GM23338 (cell line): Measurements from ENCODE around the gene RAB3GAP2. TPM values are rescaled to one million over a fixed set of nuclear protein-coding genes. Genes with fewer than 3 reads are reported as not detected.
A peak's percentile ranks its signal among the peaks of the same experiment; 100 is the strongest.

Experiments
- ATAC-seq: fragments of 200-7000 bp; cut with Tn5 transposase; 3 replicates; pipeline ENCODE4 v1.9.1; 2020
- DNase-seq: peaks from one replicate; pipeline ENCODE4 v3.0.0-alpha.2; 2015; ENCODE audit warnings: low spot score
- H2AFZ ChIP-seq: fragments of 200-600 bp; sonication (generic); 2 replicates; pipeline ENCODE4 v1.8.0; 2016; ENCODE audit warnings: antibody characterized with exemption, mild to moderate bottlenecking, moderate library complexity
- H3F3A ChIP-seq: fragments of 200-600 bp; sonication (generic); replicated peaks from 2 replicates; pipeline ENCODE4 v1.8.0; 2017; ENCODE audit warnings: antibody characterized with exemption, mixed run types, low read depth
- H3K27ac ChIP-seq: fragments of 200-600 bp; sonication (generic); 2 replicates; pipeline ENCODE4 v1.6.1; 2016; ENCODE audit warnings: low read depth
- H3K27me3 ChIP-seq: fragments of 200-600 bp; sonication (generic); 2 replicates; pipeline ENCODE4 v1.8.0; 2016; ENCODE audit warnings: mild to moderate bottlenecking, mixed run types, moderate library complexity; ENCODE audit not compliant: insufficient read depth
- H3K36me3 ChIP-seq: fragments of 200-600 bp; sonication (generic); 2 replicates; pipeline ENCODE4 v1.8.0; 2016; ENCODE audit warnings: mild to moderate bottlenecking; ENCODE audit not compliant: insufficient read depth
- H3K4me1 ChIP-seq: fragments of 200-600 bp; sonication (generic); 2 replicates; pipeline ENCODE4 v1.8.0; 2016; ENCODE audit warnings: mild to moderate bottlenecking, moderate library complexity; ENCODE audit not compliant: insufficient read depth
- H3K4me2 ChIP-seq: fragments of 200-600 bp; sonication (generic); 2 replicates; pipeline ENCODE4 v1.7.1; 2017; ENCODE audit warnings: mixed run types
- H3K4me3 ChIP-seq: fragments of 200-600 bp; sonication (generic); 2 replicates; pipeline ENCODE4 v1.6.1; 2016; ENCODE audit warnings: mixed run types
- H3K79me2 ChIP-seq: fragments of 200-600 bp; sonication (generic); replicated peaks from 2 replicates; pipeline ENCODE4 v1.8.0; 2017; ENCODE audit warnings: mild to moderate bottlenecking; ENCODE audit not compliant: insufficient read depth
- H3K9me2 ChIP-seq: fragments of 200-600 bp; sonication (generic); 2 replicates; pipeline ENCODE4 v1.8.0; 2017; ENCODE audit not compliant: insufficient read depth
- H4K20me1 ChIP-seq: fragments of 200-600 bp; sonication (generic); replicated peaks from 2 replicates; pipeline ENCODE4 v1.8.0; 2017; ENCODE audit warnings: mild to moderate bottlenecking; ENCODE audit not compliant: insufficient read depth
- H3K27ac Mint-ChIP-seq: 2 replicates; pipeline ENCODE4 v1.8.0; 2020; ENCODE audit warnings: inconsistent platforms, mild to moderate bottlenecking, moderate library complexity, mixed read lengths
- H3K27me3 Mint-ChIP-seq: 3 replicates; pipeline ENCODE4 v1.8.0; 2022; ENCODE audit warnings: low read depth, mild to moderate bottlenecking, moderate library complexity, mixed read lengths, inconsistent platforms; ENCODE audit not compliant: insufficient read depth, poor library complexity
- H3K36me3 Mint-ChIP-seq: 3 replicates; pipeline ENCODE4 v1.8.0; 2021; ENCODE audit warnings: low read depth, mild to moderate bottlenecking, inconsistent platforms, moderate library complexity, mixed read lengths
- H3K4me1 Mint-ChIP-seq: 3 replicates; pipeline ENCODE4 v1.8.0; 2020; ENCODE audit warnings: mild to moderate bottlenecking, inconsistent platforms, mixed read lengths
- H3K4me3 Mint-ChIP-seq: 3 replicates; pipeline ENCODE4 v1.8.0; 2021; ENCODE audit warnings: moderate library complexity, mild to moderate bottlenecking, inconsistent platforms, mixed read lengths
- H3K9me3 Mint-ChIP-seq: 3 replicates; pipeline ENCODE4 v1.8.0; 2020; ENCODE audit warnings: moderate library complexity, mild to moderate bottlenecking, inconsistent platforms, mixed read lengths
- CREB1 ChIP-seq: fragments of 250-450 bp; sonication (Bioruptor Pico); IDR thresholded peaks from 2 replicates; pipeline ENCODE4 v1.5.0; 2020; ENCODE audit warnings: low read depth, mild to moderate bottlenecking, moderate library complexity
- CTCF ChIP-seq, 2 experiments: fragments of 200-600 bp in 1 of 2; sonication (generic) in 1 of 2; conservative IDR thresholded peaks; 2 replicates each; pipeline versions ENCODE4 v1.5.1 to v1.6.1; 2016 to 2017; ENCODE audit warnings: antibody characterized with exemption in 2 of 2, low read depth in 2 of 2, mild to moderate bottlenecking in 2 of 2, moderate library complexity in 1 of 2
- EZH2 ChIP-seq: fragments of 200-600 bp; sonication (generic); IDR thresholded peaks from one replicate; pipeline ENCODE4 v1.8.0; 2017; ENCODE audit warnings: antibody characterized with exemption, mild to moderate bottlenecking, low read depth; ENCODE audit not compliant: unreplicated experiment
- EZH2phosphoT487 ChIP-seq: fragments of 200-600 bp; sonication (generic); IDR thresholded peaks from one replicate; pipeline ENCODE4 v1.8.1; 2018; ENCODE audit warnings: antibody characterized with exemption; ENCODE audit not compliant: unreplicated experiment
- JUNB ChIP-seq: IDR thresholded peaks from one replicate; pipeline ENCODE4 v1.6.1; 2016; ENCODE audit warnings: antibody characterized with exemption; ENCODE audit not compliant: unreplicated experiment
- NANOG ChIP-seq: IDR thresholded peaks from 2 replicates; pipeline ENCODE4 v1.6.1; 2016; ENCODE audit warnings: antibody characterized with exemption, borderline replicate concordance
- POLR2AphosphoS5 ChIP-seq: IDR thresholded peaks from 2 replicates; pipeline ENCODE4 v1.6.1; 2016; ENCODE audit warnings: antibody characterized with exemption, low read depth
- REST ChIP-seq: IDR thresholded peaks from one replicate; pipeline ENCODE4 v1.6.1; 2018; ENCODE audit warnings: antibody characterized with exemption; ENCODE audit not compliant: unreplicated experiment
- STAT1 ChIP-seq: IDR thresholded peaks from one replicate; pipeline ENCODE4 v1.6.1; 2016; ENCODE audit warnings: antibody characterized with exemption; ENCODE audit not compliant: unreplicated experiment
- ZNF114 ChIP-seq: fragments of 250-450 bp; sonication (Bioruptor Pico); IDR thresholded peaks from 2 replicates; pipeline ENCODE4 v1.5.0; 2020; ENCODE audit warnings: mild to moderate bottlenecking, moderate library complexity
- ZNF331 ChIP-seq: fragments of 250-450 bp; sonication (Bioruptor Pico); IDR thresholded peaks from 2 replicates; pipeline ENCODE4 v1.5.0; 2020; ENCODE audit warnings: low read depth, mild to moderate bottlenecking, moderate library complexity
- polyA plus RNA-seq: library from polyadenylated mRNA; unstranded; fragments of >200 nt; fragmentation: Nextera tagmentation; extraction: Ambion mirVana; gene quantifications from 2 replicates; pipeline ENCODE4 v1.2.1, GENCODE V29; 2016
- total RNA-seq: library from RNA; depleted of rRNA; stranded (reverse); fragments of >200 nt; shearing (Covaris generic); gene quantifications from 2 replicates; pipeline ENCODE4 v1.2.3, GENCODE V29; 2014
- TF ChIP-seq, protein P1 (sequence below): IDR thresholded peaks from 2 replicates; pipeline ENCODE4 v1.6.1; 2016; ENCODE audit warnings: antibody characterized with exemption
- TF ChIP-seq, protein P2 (sequence below): fragments of 250-450 bp; sonication (Bioruptor Pico); IDR thresholded peaks from 2 replicates; pipeline ENCODE4 v1.5.0; 2020; ENCODE audit warnings: mild to moderate bottlenecking, moderate library complexity

Gene RAB3GAP2
- total and polyA plus RNA-seq, 2 experiments from 2014 or later = 19.4 to 44.6 TPM

DNA sequence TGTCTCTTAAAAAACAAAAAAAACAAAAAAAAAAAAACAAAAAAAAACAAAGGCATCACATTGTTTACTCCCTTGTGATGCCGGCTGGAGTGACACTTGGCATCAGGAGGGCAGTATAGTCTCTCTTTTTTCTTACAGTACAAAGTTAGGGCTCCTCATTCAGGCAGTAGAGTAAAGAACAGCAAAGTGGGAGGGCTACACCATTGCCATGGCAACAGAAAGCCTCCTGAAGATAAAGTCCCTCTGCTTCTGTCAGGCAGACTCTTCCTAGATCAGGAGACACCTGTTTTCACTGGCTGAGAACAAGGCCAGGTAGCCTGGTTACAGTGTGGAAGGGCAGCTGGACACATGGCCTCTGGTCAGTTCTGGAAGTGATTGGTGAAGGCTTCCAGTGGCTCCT, 41.3 kb upstream of the RAB3GAP2 start:
- no peak overlapping the region for H3K4me3 Mint-ChIP-seq
- no peaks in the 10 kb centered on the region for H3K36me3 Mint-ChIP-seq
- ATAC-seq = peak; percentile 66

More for the DNA sequence above, 41.3 kb upstream of the RAB3GAP2 start:
- Histone ChIP-seq H3K79me2 (no peaks in the 10 kb centered on the region), H2AFZ (peak overlapping the region; percentile 32; the same call in 1 of the 2 replicates), H3K27ac (no peak overlapping the region), H3F3A (no peaks in the 10 kb centered on the region), H4K20me1 (no peaks in the 10 kb centered on the region), H3K9me2 (peaks cover 20% of the 10 kb centered on the region; the same call in 1 of the 2 replicates), H3K36me3 (no peaks in the 10 kb centered on the region), H3K4me1 (no peaks in the 10 kb centered on the region), H3K27me3 (no peaks in the 10 kb centered on the region), H3K4me2 (no peak overlapping the region), H3K4me3 (no peak overlapping the region)
- Mint-ChIP-seq H3K27me3 (no peaks in the 10 kb centered on the region), H3K27ac (no peak overlapping the region; the same call in 1 of the 2 replicates), H3K9me3 (no peaks in the 10 kb centered on the region; the same call in 1 of the 3 replicates), H3K4me1 (peaks cover 5% of the 10 kb centered on the region; the same call in 1 of the 3 replicates)
- DNase-seq = peak; percentile 47
- TF ChIP-seq, protein P1, sequence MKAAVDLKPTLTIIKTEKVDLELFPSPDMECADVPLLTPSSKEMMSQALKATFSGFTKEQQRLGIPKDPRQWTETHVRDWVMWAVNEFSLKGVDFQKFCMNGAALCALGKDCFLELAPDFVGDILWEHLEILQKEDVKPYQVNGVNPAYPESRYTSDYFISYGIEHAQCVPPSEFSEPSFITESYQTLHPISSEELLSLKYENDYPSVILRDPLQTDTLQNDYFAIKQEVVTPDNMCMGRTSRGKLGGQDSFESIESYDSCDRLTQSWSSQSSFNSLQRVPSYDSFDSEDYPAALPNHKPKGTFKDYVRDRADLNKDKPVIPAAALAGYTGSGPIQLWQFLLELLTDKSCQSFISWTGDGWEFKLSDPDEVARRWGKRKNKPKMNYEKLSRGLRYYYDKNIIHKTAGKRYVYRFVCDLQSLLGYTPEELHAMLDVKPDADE = no peak
- TF ChIP-seq STAT1 (no peak), POLR2AphosphoS5 (no peak), JUNB (no peak), NANOG (no peak), ZNF331 (CRISPR knock-in tag) (no peak), REST (no peak), EZH2phosphoT487 (no peak), EZH2 (no peak), CTCF (conservative IDR thresholded peaks at IDR 0.05; ENCODE audit: low read depth in 2 of 2) (no peak), ZNF114 (CRISPR knock-in tag) (no peak), CREB1 (CRISPR knock-in tag) (no peak)
- TF ChIP-seq, protein P2, sequence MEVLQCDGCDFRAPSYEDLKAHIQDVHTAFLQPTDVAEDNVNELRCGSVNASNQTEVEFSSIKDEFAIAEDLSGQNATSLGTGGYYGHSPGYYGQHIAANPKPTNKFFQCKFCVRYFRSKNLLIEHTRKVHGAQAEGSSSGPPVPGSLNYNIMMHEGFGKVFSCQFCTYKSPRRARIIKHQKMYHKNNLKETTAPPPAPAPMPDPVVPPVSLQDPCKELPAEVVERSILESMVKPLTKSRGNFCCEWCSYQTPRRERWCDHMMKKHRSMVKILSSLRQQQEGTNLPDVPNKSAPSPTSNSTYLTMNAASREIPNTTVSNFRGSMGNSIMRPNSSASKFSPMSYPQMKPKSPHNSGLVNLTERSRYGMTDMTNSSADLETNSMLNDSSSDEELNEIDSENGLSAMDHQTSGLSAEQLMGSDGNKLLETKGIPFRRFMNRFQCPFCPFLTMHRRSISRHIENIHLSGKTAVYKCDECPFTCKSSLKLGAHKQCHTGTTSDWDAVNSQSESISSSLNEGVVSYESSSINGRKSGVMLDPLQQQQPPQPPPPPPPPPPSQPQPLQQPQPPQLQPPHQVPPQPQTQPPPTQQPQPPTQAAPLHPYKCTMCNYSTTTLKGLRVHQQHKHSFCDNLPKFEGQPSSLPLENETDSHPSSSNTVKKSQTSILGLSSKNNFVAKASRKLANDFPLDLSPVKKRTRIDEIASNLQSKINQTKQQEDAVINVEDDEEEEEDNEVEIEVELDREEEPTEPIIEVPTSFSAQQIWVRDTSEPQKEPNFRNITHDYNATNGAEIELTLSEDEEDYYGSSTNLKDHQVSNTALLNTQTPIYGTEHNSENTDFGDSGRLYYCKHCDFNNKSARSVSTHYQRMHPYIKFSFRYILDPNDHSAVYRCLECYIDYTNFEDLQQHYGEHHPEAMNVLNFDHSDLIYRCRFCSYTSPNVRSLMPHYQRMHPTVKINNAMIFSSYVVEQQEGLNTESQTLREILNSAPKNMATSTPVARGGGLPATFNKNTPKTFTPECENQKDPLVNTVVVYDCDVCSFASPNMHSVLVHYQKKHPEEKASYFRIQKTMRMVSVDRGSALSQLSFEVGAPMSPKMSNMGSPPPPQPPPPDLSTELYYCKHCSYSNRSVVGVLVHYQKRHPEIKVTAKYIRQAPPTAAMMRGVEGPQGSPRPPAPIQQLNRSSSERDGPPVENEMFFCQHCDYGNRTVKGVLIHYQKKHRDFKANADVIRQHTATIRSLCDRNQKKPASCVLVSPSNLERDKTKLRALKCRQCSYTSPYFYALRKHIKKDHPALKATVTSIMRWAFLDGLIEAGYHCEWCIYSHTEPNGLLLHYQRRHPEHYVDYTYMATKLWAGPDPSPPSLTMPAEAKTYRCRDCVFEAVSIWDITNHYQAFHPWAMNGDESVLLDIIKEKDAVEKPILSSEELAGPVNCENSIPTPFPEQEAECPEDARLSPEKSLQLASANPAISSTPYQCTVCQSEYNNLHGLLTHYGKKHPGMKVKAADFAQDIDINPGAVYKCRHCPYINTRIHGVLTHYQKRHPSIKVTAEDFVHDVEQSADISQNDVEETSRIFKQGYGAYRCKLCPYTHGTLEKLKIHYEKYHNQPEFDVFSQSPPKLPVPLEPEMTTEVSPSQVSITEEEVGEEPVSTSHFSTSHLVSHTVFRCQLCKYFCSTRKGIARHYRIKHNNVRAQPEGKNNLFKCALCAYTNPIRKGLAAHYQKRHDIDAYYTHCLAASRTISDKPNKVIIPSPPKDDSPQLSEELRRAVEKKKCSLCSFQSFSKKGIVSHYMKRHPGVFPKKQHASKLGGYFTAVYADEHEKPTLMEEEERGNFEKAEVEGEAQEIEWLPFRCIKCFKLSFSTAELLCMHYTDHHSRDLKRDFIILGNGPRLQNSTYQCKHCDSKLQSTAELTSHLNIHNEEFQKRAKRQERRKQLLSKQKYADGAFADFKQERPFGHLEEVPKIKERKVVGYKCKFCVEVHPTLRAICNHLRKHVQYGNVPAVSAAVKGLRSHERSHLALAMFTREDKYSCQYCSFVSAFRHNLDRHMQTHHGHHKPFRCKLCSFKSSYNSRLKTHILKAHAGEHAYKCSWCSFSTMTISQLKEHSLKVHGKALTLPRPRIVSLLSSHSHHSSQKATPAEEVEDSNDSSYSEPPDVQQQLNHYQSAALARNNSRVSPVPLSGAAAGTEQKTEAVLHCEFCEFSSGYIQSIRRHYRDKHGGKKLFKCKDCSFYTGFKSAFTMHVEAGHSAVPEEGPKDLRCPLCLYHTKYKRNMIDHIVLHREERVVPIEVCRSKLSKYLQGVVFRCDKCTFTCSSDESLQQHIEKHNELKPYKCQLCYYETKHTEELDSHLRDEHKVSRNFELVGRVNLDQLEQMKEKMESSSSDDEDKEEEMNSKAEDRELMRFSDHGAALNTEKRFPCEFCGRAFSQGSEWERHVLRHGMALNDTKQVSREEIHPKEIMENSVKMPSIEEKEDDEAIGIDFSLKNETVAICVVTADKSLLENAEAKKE (CRISPR knock-in tag) = no peak
